Skeletal muscle satellite cell (primary cell): Measurements from ENCODE around the gene UAP1L1.

Experiments
- H3K27me3 ChIP-seq: 2 replicates; pipeline ENCODE4 v1.7.0; 2013; ENCODE audit warnings: low read length; ENCODE audit not compliant: control insufficient read depth, insufficient read depth
- H3K36me3 ChIP-seq: 2 replicates; pipeline ENCODE4 v1.7.0; 2013; ENCODE audit warnings: mild to moderate bottlenecking, control low read depth, low read length; ENCODE audit not compliant: insufficient read depth
- H3K4me1 ChIP-seq: 2 replicates; pipeline ENCODE4 v1.7.0; 2013; ENCODE audit warnings: low read length; ENCODE audit not compliant: control insufficient read depth, insufficient read depth
- H3K4me2 ChIP-seq: 2 replicates; pipeline ENCODE4 v1.7.0; 2013; ENCODE audit warnings: mild to moderate bottlenecking, low read length
- H3K4me3 ChIP-seq: 2 replicates; pipeline ENCODE4 v1.7.0; 2013; ENCODE audit warnings: low read length
- H3K9ac ChIP-seq: 2 replicates; pipeline ENCODE4 v1.7.0; 2013; ENCODE audit warnings: mild to moderate bottlenecking, low read depth, low read length, moderate library complexity
- H3K9me3 ChIP-seq: replicated peaks from 2 replicates; pipeline ENCODE4 v1.7.0; 2013; ENCODE audit warnings: mild to moderate bottlenecking, control low read depth, low read length

The UAP1L1 gene

GRCh38 chr9:137034709-137035506 is 42.4 kb upstream of the UAP1L1 start:
- Histone ChIP-seq H3K4me2 (peak overlapping the region; percentile 4), H3K4me3 (no peak overlapping the region), H3K9ac (no peak overlapping the region), H3K36me3 (peaks cover 13% of the 10 kb centered on the region), H3K4me1 (peaks cover 17% of the 10 kb centered on the region), H3K9me3 (no peaks in the 10 kb centered on the region), H3K27me3 (peaks cover 9% of the 10 kb centered on the region)

GRCh38 chr9:137035507-137035834 is 41.8 kb upstream of the UAP1L1 start:
- H3K4me3 ChIP-seq, result no peak overlapping the region

GRCh38 chr9:137035937-137036336 is 41.4 kb upstream of the UAP1L1 start:
- no peaks in the 10 kb centered on the region for H3K9me3 ChIP-seq
- no peak overlapping the region for H3K9ac ChIP-seq
- H3K36me3 ChIP-seq, result peaks cover 13% of the 10 kb centered on the region
- H3K27me3 ChIP-seq, result peaks cover 6% of the 10 kb centered on the region
- H3K4me1 ChIP-seq, result peaks cover 10% of the 10 kb centered on the region
- no peak overlapping the region for H3K4me3 ChIP-seq
- H3K4me2 ChIP-seq, result no peak overlapping the region

More at GRCh38 chr9:137035507-137035834, 41.8 kb upstream of the UAP1L1 start:
- H3K4me2 ChIP-seq, result no peak overlapping the region
- peaks cover 9% of the 10 kb centered on the region for H3K27me3 ChIP-seq
- H3K9me3 ChIP-seq, result no peaks in the 10 kb centered on the region
- peaks cover 13% of the 10 kb centered on the region for H3K36me3 ChIP-seq
- no peak overlapping the region for H3K9ac ChIP-seq
- H3K4me1 ChIP-seq, result peaks cover 15% of the 10 kb centered on the region

GRCh38 chr9:137037035-137037434 is 40.3 kb upstream of the UAP1L1 start:
- Histone ChIP-seq H3K9ac (no peak overlapping the region), H3K9me3 (no peaks in the 10 kb centered on the region), H3K27me3 (peaks cover 3% of the 10 kb centered on the region), H3K4me2 (no peak overlapping the region), H3K36me3 (peaks cover 13% of the 10 kb centered on the region), H3K4me1 (peaks cover 9% of the 10 kb centered on the region), H3K4me3 (no peak overlapping the region)

- Histone ChIP-seq H3K4me2 (no peak overlapping the region), H3K36me3 (peaks cover 13% of the 10 kb centered on the region), H3K4me3 (no peak overlapping the region), H3K4me1 (peaks cover 9% of the 10 kb centered on the region), H3K9me3 (no peaks in the 10 kb centered on the region), H3K27me3 (peaks cover 3% of the 10 kb centered on the region), H3K9ac (no peak overlapping the region)
Observed at GRCh38 chr9:137037483-137037882, 39.8 kb upstream of the UAP1L1 start.

GRCh38 chr9:137038916-137039315 is 38.4 kb upstream of the UAP1L1 start:
- Histone ChIP-seq H3K36me3 (peaks cover 13% of the 10 kb centered on the region), H3K4me3 (no peak overlapping the region)

GRCh38 chr9:137039611-137040366 is 37.5 kb upstream of the UAP1L1 start:
- Histone ChIP-seq H3K4me3 (no peak overlapping the region), H3K4me1 (peaks cover 14% of the 10 kb centered on the region), H3K27me3 (no peaks in the 10 kb centered on the region), H3K9me3 (no peaks in the 10 kb centered on the region), H3K9ac (no peak overlapping the region), H3K4me2 (no peak overlapping the region), H3K36me3 (peaks cover 13% of the 10 kb centered on the region)

More at GRCh38 chr9:137038916-137039315, 38.4 kb upstream of the UAP1L1 start:
- Histone ChIP-seq H3K9me3 (no peaks in the 10 kb centered on the region), H3K9ac (no peak overlapping the region), H3K4me2 (no peak overlapping the region), H3K4me1 (peaks cover 11% of the 10 kb centered on the region), H3K27me3 (no peaks in the 10 kb centered on the region)

- Histone ChIP-seq H3K4me1 (peaks cover 17% of the 10 kb centered on the region), H3K9ac (no peak overlapping the region), H3K36me3 (peaks cover 13% of the 10 kb centered on the region), H3K9me3 (no peaks in the 10 kb centered on the region), H3K4me2 (no peak overlapping the region), H3K27me3 (no peaks in the 10 kb centered on the region), H3K4me3 (no peak overlapping the region)
Observed at GRCh38 chr9:137040568-137040967, 36.7 kb upstream of the UAP1L1 start.

GRCh38 chr9:137041124-137041523 is 36.2 kb upstream of the UAP1L1 start:
- H3K27me3 ChIP-seq, result no peaks in the 10 kb centered on the region
- H3K4me2 ChIP-seq, result no peak overlapping the region
- H3K9ac ChIP-seq, result no peak overlapping the region

GRCh38 chr9:137042751-137043727 is 34.3 kb upstream of the UAP1L1 start:
- H3K36me3 ChIP-seq, result peaks cover 13% of the 10 kb centered on the region
- peaks cover 22% of the 10 kb centered on the region for H3K4me1 ChIP-seq
- peaks cover 10% of the 10 kb centered on the region for H3K27me3 ChIP-seq
- H3K9ac ChIP-seq, result no peak overlapping the region
- H3K4me3 ChIP-seq, result no peak overlapping the region
- no peak overlapping the region for H3K4me2 ChIP-seq
- H3K9me3 ChIP-seq, result no peaks in the 10 kb centered on the region

More at GRCh38 chr9:137041124-137041523, 36.2 kb upstream of the UAP1L1 start:
- peaks cover 13% of the 10 kb centered on the region for H3K36me3 ChIP-seq
- no peaks in the 10 kb centered on the region for H3K9me3 ChIP-seq
- no peak overlapping the region for H3K4me3 ChIP-seq
- H3K4me1 ChIP-seq, result peaks cover 18% of the 10 kb centered on the region

GRCh38 chr9:137044037-137044436 is 33.3 kb upstream of the UAP1L1 start:
- Histone ChIP-seq H3K4me2 (peak overlapping the region; percentile 95), H3K36me3 (peaks cover 8% of the 10 kb centered on the region), H3K9me3 (no peaks in the 10 kb centered on the region), H3K9ac (no peak overlapping the region), H3K4me1 (peaks cover 22% of the 10 kb centered on the region), H3K27me3 (peaks cover 14% of the 10 kb centered on the region), H3K4me3 (peak overlapping the region; percentile 86)
